NCI-H1436 (cell line): ENCODE measurements around the gene FBLN2.

Experiments used
- DNase-seq: peaks from one replicate; lab custom pipeline; 2025; lab: John Stamatoyannopoulos, UW

The FBLN2 gene

DNA sequence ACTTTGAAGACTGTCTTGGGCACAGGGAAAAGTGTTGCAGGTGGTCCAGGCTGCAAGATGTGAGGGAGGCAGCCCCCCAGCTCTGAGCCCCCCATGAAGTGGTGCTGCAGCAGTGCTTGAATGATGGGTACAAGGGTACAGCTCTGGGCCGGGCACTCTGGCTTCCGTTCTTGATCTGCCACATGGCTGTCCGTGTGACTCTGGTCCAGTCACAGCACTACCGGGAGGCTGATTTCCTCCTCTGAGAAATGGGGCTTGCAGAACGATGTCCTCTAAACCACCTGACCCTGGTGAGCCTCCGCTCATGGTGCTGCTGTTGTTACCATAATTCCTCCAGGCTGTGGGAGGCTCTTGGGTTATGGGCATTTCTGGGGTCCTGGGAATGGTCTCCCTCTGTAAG is 75.1 kb downstream of the FBLN2 start:
- DNase-seq = no peak

DNA sequence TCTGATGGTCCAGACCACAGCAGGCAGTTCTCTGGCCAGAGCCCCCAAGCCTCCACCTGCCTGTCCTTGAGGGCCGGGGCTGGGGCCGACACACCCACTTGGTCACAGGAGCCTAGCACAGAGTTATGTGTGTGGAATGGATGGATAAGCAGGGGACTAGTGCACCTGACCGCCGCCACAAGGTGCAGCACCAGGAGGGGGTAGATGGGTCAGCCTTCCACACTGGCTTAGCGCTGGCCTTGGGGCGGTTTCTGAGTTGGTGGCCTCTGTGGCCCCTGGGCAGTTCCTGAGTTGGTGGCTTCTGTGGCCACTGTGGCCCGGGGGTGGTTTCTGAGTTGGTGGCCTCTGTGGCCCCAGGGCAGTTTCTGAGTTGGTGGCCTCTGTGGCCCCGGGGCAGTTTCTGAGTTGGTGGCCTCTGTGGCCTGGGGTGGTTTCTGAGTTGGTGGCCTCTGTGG is 75.8 kb downstream of the FBLN2 start:
- DNase-seq = no peak

DNA sequence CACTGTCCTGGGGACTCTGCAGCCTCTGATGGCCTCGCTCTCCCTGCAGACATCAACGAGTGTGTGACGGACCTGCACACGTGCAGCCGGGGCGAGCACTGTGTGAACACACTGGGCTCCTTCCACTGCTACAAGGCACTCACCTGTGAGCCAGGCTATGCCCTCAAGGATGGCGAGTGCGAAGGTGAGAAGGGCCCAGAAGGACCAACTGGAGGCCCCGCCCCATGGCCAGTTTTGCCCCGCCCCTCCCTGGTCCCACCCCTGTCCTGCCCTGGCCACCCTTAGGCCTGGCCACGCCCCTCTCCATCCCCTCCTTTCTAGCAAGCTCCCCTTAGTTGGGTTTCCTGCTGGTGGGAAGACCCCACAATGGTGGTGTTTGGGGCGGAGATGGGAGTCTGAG is 77.5 kb downstream of the FBLN2 start:
- DNase-seq = no peak

DNA sequence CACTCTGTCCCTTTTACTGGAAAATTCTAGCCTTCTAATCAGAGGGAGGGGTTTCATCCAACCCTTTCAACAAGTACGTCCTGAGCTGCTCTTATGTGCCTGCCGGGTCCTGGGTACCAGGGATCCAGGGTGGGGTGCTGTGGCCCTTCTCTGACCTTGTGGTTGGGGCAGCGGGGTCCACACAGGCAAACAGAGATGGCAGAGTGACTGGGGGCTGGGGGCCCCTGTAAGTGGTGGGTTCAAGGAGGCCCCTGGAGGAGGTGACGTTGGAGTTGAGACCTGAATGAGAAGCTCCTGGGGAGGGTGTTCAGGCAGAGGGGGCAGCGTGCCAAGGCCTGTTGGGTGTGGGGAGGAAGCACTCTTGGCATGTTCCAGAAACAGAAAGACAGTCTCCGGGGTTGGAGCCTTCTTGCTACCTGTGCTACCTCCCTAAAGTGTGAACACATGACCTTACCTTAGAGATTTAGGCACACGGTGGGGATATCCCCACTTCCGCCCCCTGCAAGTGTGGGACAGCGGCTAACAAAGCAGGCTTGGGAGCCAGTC is 78.1 kb downstream of the FBLN2 start:
- no peak for DNase-seq

DNA sequence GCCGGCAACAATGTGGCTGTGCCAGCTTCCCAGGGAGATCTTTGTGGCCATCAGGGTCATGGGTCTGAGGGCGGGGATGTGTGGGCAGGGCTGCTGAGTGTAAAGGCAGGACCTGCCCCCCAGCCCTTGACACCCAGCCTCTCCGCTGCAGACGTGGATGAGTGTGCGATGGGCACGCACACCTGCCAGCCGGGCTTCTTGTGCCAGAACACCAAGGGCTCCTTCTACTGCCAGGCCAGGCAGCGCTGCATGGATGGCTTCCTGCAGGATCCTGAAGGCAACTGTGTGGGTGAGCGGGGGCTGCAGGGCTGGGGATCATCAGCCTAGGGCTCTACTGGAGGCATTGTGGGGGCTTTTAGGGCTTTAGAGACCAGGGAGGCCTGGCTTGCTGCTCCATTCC is 78.8 kb downstream of the FBLN2 start:
- no peak for DNase-seq

DNA sequence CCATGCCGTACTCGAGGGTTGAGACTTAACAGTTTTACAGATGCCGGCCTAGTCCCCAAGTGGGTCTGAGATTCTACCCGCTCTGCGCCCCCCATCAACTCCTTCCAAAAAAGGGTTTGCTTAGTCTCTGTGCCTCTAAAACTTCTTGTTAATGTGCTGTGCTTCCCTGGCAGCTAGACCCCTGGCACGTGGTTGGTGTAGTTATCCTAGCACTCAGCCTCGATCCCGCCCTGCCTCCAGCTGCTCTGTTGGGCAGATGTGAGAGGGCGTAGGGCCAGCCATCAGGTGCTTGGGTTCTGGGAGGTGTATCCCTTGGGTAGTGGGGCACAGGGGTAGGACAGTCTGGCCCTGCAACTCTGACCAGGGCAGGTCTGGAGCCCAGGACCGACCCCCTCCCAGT is 79.5 kb downstream of the FBLN2 start:
- no peak for DNase-seq

DNA sequence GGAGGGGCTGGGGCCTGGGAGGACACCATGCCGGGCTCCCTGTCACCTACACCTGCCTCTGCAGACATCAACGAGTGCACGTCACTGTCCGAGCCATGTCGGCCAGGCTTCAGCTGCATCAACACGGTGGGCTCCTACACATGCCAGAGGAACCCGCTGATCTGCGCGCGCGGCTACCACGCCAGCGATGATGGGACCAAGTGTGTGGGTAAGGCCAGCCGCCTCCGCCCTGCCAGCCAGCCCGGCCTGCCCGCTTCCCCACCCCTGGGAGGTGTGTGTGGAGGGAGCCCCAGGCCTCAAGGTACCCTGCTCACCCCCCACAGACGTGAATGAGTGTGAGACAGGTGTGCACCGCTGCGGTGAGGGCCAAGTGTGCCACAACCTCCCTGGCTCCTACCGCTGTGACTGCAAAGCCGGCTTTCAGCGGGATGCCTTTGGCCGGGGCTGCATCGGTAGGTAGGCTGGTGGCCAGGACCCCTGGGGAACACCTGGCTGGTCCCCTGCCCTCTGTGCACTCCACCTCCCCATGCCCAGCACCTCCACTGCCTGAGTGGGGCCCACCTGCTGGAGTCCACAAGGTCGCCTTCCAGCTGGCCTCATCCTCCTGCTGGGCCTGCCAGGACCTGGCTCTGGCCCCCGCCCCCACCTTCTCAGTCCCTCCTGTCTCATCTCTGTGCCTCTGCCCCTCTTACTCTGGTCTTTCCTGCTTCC is 80.1 kb downstream of the FBLN2 start:
- no peak for DNase-seq

DNA sequence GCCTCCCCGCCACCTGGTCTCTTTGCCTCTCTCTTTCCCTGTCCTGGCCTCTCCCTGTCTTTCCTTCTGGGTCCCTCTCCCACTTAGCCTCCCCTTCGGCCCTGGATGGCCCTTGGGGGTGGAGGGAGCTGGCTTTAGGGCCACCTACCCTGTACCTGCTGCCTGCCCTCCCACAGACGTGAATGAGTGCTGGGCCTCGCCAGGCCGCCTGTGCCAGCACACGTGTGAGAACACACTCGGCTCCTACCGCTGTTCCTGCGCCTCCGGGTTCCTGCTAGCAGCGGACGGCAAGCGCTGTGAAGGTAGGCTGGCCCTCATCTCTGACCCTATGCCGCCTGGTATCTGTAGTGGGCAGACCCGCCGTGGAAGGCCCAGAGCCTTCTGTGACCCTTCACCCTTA is 80.7 kb downstream of the FBLN2 start:
- DNase-seq = no peak

DNA sequence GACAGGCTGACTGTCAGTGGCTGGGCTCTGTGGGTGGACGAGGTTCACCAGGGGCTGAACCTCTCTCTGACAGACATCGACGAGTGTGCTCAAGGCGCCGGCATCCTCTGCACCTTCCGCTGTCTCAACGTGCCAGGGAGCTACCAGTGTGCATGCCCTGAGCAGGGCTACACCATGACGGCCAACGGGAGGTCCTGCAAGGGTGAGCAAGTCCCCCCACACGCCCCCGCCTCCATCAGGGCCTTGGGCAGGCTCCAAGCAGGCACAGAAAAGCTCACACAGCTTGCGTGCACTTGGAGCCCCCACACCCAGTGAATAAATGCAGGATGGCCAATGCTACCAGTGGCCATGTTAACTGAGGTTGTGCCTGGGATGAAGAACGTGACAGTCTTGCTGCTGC is 82.3 kb downstream of the FBLN2 start:
- no peak for DNase-seq

DNA sequence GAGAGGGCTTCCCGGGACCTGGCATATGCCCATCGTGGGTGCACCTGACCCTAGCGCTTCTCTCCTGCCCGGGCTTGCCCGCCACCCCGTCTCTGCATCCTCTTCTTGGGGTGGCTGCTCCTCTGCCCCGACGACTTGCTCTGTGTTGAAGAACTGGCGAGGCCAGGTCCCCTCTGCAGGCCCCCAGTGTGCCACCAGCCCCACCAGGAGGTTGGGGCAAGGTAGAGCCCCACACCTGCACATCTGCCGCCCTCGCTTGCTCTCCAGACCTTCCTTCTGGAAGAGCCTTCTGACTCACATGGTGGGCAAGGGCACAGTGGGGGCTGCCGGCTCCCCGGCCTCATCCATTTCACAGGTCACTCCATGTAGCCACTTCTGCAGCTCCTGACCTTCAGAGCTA is 84.3 kb downstream of the FBLN2 start:
- DNase-seq = no peak

DNA sequence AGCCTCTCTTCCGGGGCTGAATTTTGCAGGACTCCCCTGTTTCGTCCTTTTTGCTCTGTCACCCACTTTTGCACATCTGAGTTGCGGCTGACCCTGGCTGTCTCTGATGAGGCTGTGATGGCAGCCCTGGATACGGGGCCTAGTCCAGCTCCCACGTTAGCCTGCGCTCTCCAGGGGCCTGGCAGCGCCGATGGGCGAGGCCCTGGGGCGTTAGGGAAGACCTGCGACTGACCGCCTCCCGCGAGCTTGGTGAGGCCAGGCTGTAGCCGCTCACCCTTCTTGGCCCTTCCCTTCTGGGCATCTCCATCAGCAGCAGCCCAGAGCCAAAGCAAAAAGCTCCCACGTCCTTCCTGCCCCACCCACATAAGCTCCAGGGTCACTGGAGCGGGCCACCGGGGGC is 85.2 kb downstream of the FBLN2 start:
- no peak for DNase-seq

DNA sequence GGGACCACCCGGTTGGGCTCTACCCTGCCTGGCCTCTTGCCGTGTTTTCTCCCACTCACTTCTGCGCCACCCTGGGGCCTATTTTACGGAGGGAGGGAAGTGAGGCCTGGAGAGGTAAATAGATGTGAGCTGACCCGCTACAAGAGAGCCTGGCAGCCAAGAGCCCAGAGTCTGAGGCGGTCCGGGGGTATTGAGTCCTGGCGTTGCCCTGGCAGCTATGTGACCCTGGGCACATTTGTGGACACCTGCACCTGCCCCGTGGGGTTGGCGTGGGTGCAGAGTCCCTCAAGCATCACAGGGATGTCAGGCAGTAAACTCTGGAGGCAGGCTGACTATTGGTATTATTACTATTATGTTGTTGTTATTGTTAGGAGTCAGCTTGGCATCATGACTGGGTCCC is 85.7 kb downstream of the FBLN2 start:
- DNase-seq = no peak

DNA sequence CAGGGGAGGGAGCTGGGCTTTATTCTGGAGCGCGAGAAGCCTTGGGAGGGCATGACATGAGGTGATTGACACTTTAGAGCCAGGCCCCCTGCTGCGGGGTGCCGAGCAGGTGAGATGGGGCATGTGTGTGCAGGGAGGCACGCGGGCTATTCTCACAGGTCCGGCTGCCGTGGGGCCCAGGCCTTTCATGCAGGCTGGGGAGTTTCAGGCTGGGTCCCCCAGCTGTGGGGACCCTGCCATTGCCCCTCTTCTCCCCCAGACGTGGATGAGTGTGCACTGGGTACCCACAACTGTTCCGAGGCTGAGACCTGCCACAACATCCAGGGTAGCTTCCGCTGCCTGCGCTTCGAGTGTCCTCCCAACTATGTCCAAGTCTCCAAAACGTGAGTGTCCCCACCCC is 87.3 kb downstream of the FBLN2 start:
- no peak for DNase-seq

DNA sequence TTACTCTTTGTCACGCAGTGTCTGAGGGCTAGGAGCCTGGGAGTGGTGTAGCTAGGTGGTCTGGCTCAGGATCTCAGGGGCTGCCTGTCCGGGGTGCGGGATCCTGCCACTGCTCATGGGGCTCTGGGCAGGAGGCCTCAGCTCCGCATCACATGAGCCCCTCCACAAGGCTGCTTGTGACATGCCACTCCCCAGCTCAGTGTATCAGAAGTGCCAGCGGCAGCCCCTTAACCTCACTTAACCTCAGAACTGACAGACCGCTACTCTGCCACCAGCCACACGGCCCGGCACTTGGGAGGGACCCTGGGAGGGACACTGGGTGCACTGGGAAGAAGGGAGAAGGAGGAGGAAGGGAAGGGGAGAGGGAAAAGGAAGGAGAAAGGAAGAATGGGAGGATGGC is 87.9 kb downstream of the FBLN2 start:
- DNase-seq = no peak

DNA sequence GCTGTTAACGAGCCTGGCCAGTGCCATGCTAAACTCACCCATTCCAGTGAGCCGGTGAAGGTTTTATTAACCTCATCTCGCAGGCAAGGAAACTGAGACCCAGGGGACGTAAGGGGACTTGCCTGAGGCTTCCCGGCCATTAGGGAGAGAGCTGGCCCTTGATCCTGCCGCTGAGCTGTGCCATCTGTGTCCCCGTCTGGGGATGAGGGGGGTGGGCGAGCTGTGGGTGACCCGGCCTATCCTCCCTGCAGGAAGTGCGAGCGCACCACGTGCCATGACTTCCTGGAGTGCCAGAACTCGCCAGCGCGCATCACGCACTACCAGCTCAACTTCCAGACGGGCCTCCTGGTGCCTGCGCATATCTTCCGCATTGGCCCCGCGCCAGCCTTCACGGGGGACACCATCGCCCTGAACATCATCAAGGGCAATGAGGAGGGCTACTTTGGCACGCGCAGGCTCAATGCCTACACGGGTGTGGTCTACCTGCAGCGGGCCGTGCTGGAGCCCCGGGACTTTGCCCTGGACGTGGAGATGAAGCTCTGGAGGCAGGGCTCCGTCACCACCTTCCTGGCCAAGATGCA is 88.5 kb downstream of the FBLN2 start:
- no peak for DNase-seq

DNA sequence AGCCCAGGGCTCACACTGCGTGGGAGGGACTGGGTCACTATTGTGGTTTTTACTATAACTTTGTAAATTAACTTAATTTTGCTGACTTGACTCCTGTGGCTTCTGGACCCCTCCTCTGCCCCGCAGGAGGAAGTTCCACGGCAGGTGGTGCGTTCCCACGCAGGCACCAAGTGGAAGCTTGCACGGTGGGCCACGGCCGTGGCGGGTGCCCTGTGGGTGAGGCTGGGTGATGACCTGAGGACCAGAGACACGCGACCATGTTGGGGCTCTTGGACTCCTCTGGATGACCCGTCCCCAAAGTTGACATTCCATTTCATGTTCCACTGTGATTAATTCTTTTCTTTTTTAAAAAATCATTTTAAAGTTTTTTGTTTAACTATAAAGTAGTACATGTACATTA is 89.0 kb downstream of the FBLN2 start:
- DNase-seq = no peak

DNA sequence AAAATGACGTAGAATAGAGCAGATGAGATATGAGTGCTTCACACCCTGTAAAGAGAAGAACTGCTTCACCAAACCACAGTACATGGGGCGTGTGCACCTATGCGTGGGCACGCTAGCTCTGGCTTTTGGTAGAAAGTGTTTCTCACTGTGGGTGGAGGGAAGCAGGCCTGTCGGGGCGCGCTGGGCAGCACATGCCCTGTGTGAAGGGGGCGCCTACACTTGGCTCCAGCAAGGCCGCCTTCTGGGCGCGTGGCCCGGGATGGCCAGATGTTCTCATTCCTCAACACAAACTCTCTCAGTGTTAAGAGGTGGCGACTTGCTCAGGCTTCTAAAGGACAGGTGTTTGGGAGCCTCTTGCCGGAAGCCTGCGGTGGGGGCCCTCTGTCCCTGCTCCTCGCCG is 90.0 kb downstream of the FBLN2 start:
- DNase-seq = no peak

DNA sequence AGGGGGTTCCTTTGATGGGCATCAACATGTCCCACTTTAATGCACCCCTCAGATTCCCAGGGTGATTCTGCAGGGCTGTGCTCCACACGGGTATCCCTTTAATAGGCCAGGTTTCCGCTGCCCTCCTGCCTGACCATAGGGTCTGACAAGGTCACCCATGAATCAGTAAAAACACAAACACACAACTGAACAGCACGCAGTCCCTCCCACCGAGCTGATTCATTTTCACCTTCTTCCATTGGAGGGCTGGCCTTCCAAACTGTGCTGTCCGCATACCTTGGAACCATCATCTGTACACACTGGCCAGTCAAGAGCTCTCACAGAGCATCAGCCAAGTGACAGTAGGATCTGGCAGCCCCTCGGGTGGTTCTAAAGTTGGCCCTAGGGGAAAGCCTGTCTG is 93.7 kb downstream of the FBLN2 start:
- DNase-seq = no peak

DNA sequence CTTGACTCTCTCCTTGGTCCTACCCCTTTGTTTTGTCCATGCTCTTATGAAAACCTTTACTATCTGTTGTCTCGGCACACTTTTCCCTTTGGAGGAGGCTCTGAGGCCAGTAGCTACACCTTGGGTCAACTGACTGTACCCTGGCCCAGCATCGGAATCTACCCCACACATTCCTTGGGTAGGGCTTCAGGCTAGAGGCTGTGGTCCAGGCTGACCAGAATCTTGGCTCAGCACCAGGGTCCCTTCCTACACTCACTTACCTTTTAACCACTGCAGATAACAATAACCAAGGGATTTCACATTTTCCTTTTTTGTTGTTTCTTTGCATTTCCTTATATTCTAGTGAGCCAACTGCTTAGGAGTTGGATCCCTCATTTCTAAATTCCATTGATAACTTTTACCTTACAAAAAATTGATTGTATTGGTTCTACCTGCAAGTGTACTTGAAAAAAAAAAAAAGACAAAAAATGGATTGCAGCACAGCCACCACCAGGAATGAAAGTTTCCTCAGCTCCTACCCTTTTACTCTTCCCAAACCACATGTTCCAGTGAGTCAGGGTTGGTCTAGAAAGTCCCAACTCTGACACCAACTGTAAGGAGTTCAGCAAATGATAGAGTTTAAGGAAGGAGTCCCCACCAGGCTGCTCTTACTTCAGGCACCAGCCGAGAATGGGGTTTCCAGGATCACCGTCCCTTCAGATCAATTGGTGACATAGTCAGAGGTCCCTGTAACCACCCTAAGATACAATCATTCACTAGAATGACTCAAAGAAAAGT is 95.6 kb downstream of the FBLN2 start:
- no peak for DNase-seq

DNA sequence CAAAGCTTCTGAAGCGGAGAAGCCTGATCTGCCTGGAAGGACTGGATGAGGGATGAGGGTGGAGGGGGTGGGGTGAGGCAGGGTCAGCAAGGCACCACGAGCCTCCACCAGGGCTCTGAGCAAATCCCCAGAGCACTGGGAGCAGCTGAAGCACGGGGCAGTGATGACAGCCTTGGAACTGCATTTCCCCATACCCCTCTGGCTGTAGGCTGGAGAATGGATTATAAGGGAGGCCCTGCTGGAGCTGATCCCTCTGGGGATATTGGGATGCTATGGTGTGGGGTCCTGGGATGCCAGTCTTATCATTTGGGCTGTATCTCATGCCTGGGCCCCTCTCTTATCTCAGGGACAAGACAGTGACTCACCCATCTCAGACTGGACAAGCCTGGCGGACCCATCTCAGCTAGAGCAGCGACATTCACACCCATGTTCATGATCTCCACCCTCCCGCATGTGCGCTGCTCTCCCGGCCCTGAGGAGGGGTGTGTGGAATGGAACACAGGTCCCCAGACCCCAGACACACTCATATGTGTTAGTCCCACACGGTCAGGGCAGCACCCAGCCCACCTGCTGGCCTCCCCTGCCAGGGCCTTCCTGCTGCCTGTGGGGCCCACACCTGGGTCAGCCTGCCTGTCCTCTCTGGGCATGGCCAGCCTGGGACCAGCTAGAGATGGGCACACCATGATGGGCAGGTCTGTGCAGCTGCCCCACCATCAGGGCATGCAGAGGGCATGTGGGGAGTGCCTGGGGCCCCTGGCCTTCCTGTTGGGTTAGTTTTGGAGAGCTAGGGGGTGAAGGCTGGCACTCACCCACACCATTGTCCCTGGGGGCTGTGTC is 97.1 kb downstream of the FBLN2 start:
- no peak for DNase-seq

DNA sequence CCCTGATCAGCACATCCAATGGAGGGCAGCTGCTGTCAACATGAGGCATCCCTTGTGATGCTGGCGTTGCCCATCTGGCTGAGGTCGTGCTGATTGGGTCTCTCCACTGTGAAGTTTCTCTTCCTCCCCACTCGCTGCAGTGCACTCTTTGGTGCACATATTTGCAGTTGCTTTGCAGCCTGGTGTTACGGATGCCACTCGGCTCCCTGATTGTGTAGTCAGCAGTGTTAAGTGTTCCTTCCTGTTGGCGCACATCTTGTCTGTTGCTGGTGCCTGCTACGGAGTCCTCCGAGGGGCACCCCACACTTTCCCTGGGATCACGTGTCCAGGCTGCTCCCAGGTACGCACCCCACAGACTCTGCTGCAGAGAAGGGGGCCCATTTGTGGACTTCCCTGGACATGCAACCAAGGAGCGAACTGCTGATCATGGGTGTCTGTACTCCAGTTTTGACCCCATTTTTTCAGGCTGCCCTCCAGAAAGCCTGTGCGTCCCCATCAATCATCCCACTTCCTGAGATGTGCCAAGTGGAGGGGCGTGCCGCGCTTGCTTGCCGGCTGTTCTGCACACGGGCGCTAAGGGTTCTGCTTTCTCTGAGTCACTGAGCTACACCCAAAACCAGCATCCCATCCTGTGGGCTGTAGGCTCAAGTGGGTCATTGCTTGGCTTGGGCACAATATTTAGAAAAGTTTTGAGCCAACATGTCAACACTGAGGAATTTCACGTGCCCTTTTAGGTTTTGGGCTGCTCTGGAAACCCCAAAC is 98.6 kb downstream of the FBLN2 start:
- DNase-seq = no peak
